GM06990 (cell line): ENCODE data around the gene CPA4.

Experiments
- DNase-seq: peaks from one replicate; pipeline ENCODE4 v3.0.0-alpha.2; 2011; ENCODE audit not compliant: insufficient read length; ENCODE audit errors: extremely low read depth
- H3K27me3 ChIP-seq: replicated peaks from 2 replicates; pipeline ENCODE4 v1.6.0; 2011; ENCODE audit warnings: low read length; ENCODE audit not compliant: control insufficient read depth, insufficient read depth
- H3K36me3 ChIP-seq: 2 replicates; pipeline ENCODE4 v1.5.1; 2011; ENCODE audit warnings: low read length; ENCODE audit not compliant: control insufficient read depth, insufficient read depth
- H3K4me3 ChIP-seq: replicated peaks from 2 replicates; pipeline ENCODE4 v1.5.1; 2011; ENCODE audit warnings: low read depth, mild to moderate bottlenecking, control low read depth, low read length
- CTCF ChIP-seq: IDR thresholded peaks from 2 replicates; pipeline ENCODE4 v1.5.1; 2011; ENCODE audit warnings: low read length, control low read depth, mild to moderate bottlenecking, inconsistent platforms; ENCODE audit not compliant: insufficient read depth, poor library complexity, severe bottlenecking

CPA4 gene

GRCh38 chr7:130262448-130262847 lies 30.5 kb upstream of the CPA4 start:
- no peak for DNase-seq
- TF ChIP-seq CTCF = no peak
- Histone ChIP-seq H3K4me3 (no peak overlapping the region), H3K36me3 (no peaks in the 10 kb centered on the region), H3K27me3 (no peaks in the 10 kb centered on the region)

- H3K36me3 ChIP-seq = no peaks in the 10 kb centered on the region
- H3K27me3 ChIP-seq = no peaks in the 10 kb centered on the region
- no peak for TF ChIP-seq CTCF
- H3K4me3 ChIP-seq = no peak overlapping the region
- DNase-seq = no peak
Measured at GRCh38 chr7:130263130-130263529, 29.8 kb upstream of the CPA4 start.

DNA sequence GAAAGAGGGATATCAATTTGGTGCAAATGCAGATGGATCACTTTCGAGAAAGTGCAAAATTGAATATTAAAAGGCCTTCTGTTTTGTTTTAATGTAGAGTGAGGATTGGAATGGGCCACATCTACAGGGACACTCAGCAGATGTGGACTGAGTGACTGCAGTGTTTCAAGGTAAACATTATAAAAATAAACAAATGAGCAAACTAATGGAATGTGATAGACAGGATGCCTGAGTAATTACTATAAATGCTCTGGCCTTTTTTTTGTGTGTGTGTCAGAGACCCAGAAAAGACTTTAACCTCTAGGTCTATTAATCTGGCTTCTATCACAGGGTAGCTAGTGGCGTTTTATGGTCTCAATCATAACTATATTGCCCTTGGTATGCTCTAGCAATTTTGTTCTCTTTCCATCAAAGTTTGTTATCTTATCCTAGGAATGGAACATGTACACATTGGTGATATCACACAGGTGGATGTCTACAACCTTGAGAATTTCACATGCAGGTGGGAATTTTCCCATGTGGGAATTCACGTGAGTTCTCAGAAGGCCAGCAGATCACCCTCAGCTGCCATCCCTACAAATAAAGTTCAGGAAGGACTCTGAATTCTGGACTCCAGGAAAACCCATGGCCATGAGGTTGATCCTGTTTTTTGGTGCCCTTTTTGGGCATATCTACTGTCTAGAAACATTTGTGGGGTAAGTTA lies 26.6 kb upstream of the CPA4 start, which contains the start of gene CPA2:
CPA2 (plus strand) TSS at position 606 of the 703 bp plus-strand sequence; CDS start at position 625, 19 bp downstream.
- H3K27me3 ChIP-seq = no peaks in the 10 kb centered on the region
- TF ChIP-seq CTCF = no peak
- no peak for DNase-seq
- H3K4me3 ChIP-seq = no peak within 1 kb of the TSS
- no peaks in the 10 kb centered on the region for H3K36me3 ChIP-seq

- Histone ChIP-seq H3K36me3 (no peaks in the 10 kb centered on the region), H3K4me3 (no peak overlapping the region), H3K27me3 (no peaks in the 10 kb centered on the region)
- DNase-seq = no peak
- TF ChIP-seq CTCF = no peak
Measured at GRCh38 chr7:130266961-130267321, 26.0 kb upstream of the CPA4 start.

DNA sequence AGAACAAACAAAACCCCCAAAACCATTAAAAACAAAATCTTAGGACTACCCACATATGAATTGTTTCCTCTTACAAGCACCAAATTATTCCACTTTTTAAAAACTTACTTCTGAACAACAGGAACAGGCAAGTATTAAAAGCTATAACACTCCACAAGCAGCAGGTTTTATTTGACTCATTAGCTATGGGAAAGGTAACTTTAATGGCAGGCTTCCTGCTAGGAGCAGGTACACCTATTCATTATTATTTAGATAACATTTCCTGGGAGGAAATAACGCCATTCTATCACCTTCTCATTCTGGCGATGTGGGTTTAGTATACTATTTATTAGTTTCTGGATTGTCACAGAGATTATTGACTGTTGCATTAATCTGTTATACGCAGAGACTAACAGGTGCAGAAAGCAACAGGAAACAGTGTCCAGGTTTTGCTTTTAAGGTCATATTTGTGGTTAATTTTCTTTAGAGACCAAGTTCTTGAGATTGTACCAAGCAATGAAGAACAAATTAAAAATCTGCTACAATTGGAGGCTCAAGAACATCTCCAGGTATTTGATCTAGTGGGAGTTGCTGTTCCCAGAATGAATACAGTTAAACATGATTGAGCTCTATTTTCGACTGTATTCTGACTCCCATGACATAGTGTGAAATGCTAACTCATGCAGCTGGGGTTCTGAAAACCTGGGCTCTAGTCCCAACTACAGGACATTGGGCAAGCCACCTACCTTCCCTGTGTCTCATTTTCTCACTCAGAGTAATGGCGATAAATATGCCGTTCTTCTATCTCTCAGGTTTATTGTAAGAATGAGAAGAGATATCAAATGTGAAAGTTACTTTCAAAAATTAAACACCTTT lies 24.3 kb upstream of the CPA4 start:
- Histone ChIP-seq H3K36me3 (no peaks in the 10 kb centered on the region), H3K4me3 (no peak overlapping the region), H3K27me3 (no peaks in the 10 kb centered on the region)
- no peak for TF ChIP-seq CTCF
- DNase-seq = no peak
